Daoy (cell line): Measurements from ENCODE around the gene HLF. TPM values are rescaled to one million over a fixed set of nuclear protein-coding genes. Genes with fewer than 3 reads are reported as not detected.
A peak's percentile ranks its signal among the peaks of the same experiment; 100 is the strongest.

ENCODE experiments used
- DNase-seq: peaks from one replicate; pipeline ENCODE4 v3.0.0-alpha.2; 2015; ENCODE audit warnings: low read depth
- total RNA-seq: library from RNA; depleted of rRNA; stranded (reverse); fragments of >200 nt; shearing (Covaris generic); gene quantifications from 2 replicates; pipeline ENCODE4 v1.2.3, GENCODE V29; 2014

HLF gene
- total RNA-seq, 1 experiment from 2014 or later: 0.57 TPM

DNA sequence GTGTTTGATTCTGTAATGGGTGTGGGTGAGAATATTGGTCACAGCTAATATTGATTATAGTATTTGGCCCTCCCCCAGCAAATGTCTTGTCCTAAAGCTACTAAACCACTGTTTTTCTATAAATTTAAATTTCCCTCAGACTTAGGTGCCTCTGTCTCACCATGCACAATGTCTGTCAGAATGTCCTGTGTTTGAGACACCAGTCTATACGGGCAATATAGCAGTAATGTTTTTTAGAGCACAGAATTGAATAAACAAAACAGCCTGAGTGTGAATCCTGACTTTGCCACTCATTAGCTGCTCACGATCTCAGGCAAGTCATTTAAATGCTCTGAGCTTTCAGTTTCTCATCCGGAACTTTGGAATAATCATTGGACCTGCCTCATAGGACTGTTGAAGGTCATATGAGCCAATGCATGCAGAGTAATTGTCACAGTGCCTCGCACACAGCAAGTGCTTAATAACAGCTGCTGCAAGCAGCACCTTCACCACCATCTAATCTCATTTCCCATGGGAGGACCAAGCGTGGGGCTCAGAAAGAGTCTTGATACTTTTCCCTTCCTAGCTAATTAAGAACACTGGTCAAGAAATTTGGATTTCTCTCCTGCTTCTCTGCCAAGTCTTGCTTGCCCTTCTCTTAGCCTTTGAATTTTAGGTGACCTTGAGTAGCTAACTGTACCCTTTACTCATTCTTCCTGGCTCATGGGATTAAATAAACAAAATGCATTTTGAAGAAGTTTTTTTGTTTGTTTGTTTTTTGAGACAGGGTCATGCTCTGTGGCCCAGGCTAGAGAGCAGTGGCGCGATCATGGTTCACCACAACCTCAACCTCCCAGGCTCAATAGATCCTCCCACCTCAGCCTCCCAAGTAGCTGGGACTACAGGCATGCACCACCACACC, 9.8 kb downstream of the HLF start:
- DNase-seq: no peak

DNA sequence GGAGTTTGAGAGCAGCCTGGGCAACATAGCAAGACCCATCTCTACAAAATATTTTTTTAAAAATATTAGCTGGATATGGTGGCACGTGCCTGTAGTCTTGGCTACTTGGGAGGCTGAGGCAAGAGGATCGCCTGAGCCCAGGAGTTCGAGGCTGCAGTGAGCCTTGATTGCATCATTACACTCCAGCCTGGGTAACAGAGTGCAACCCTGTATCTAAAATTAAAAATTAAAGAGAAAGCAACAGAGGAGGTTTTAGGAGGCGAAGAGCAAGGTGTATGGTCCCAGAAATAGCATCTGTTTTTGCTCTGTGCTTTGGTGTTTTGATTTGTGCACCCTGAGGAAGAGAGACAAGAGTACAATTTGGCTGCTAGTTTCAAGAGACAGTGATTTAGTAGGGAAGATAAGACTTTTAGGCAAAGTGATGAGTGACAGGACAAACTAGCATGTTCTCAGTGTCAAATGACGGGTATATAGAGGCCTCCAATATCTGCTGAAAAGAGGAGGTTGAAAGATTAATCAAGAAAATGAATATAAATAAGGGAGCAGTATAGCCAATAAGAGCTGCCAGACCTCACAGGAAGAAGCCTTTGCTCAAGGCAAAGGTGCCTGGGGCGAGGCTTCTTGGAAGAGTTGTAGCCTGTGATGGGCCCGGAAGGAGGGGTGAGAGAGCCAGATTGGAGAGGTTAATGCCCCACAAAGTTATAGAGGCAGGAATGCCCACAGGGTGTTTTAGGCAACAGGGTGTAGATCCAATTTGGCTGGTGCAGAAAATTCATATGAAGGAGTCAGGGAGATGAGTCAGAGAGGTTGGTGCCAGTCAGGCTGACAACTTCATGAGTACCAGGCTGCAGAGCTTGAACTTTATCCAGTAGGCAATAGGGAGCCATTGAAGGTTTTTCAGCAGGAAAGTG, 11.4 kb downstream of the HLF start:
- peak; percentile 12 for DNase-seq

DNA sequence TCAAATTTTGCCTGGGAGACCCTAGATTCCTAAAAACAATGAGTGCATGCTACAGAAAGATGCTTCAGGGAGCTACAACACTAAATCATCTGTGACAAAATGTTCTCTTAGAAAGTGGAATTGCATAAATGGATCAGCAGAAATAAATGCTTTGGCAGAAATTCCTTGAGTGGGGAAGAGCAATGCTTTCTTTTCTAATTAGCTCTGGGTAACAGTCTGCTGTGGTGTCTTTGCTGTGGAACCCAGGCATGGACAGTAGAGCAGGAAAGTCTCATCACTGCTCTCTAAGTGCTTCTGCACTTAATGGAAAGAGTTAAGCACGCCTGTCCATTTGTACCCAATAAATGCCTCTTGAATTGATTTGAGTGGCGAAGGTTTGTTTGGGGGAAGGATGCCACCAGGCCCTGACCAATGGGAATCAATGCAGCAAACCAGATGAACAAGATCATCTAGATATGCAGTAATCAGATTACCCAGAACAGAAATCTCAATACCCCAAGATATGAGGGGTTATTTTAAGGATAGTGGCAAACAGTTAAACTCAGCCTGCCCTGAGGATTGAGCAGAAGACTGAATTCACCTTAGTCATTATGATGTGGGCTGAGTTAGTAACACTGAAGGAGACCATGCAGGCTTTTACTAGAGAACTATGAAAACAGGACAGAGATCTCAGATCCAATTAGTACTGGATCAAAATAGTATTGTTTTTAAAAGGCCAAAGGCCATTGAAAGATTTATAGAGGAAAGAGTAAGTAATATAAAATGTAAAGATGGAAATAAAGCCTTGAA, 13.6 kb downstream of the HLF start:
- DNase-seq: no peak

DNA sequence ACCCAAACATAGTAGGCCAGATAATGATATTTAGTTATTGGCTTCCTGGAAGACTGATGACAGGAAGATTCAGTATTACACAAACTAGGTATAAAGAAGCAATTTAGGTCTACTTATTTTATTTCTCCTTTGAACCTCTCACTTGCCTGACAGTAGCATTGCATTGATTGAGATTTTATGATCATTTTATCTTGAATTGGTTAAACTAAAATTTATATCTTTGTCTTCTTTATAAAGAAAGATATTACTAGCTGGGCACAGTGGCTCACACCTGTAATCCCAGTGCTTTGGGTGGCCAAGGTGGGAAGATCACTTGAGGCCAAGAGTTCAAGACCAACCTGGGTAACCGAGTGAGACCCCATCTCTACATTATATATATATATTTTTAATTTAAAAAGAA, 14.4 kb downstream of the HLF start:
- DNase-seq: no peak

DNA sequence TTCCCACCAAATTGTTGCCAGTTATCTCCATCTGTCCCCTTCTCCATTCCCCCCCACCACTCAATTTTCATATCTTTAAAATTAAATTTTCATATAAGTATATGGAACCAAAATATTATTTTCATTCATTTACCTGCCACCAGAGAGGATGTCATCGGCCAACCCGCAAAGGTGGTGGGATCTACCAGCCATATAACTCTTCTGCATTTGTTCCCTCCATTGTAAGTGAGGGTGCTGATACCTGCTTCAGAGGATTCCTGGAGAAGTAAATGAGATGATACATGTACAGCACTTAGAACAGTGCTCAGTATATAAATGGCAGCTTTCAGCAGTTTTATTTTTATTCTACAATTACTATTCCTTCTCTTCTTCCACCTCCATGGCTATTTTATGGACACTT, 15.0 kb downstream of the HLF start:
- no peak for DNase-seq

GRCh38 chr17:55280212-55280611, 15.5 kb downstream of the HLF start:
- DNase-seq: no peak

GRCh38 chr17:55281649-55282378, 17.1 kb downstream of the HLF start:
- no peak for DNase-seq

- DNase-seq: no peak
Measured at GRCh38 chr17:55282379-55282702, 17.6 kb downstream of the HLF start.

GRCh38 chr17:55282741-55283140, 18.0 kb downstream of the HLF start:
- no peak for DNase-seq

DNA sequence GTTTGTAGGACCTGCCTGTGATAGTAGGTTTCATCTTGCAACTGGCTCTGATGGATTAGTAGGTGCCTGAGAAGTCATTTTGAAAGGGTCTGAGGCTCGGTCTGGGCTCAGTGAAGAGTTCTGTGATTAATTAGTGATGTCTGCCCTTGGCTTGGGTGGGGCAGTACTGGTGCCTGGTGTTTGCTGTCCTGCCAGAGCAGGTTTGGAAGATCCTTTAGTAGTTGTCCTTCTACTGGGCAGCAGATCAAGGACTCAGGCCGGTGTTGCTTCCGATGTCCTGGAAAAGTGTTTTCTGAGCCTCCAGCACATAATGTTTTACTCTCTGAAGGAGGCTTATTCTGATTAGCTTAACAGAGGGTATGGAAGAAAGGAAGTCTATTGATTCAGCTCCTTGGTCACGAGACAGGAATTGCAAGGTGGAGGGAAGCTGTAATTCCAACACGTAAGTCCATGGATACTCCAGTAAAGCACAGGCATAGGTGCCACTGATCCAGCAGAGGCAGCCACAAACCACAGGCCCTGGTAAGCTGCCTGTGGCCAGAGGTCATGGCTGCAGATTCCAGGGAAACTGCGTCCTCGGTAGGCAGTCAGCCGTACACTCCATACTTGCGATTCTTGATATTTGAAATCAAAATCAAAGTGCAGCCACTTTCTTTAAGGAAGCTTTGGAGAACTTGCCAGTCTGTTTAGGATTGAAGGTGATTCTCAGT, 18.7 kb downstream of the HLF start:
- no peak for DNase-seq

DNA sequence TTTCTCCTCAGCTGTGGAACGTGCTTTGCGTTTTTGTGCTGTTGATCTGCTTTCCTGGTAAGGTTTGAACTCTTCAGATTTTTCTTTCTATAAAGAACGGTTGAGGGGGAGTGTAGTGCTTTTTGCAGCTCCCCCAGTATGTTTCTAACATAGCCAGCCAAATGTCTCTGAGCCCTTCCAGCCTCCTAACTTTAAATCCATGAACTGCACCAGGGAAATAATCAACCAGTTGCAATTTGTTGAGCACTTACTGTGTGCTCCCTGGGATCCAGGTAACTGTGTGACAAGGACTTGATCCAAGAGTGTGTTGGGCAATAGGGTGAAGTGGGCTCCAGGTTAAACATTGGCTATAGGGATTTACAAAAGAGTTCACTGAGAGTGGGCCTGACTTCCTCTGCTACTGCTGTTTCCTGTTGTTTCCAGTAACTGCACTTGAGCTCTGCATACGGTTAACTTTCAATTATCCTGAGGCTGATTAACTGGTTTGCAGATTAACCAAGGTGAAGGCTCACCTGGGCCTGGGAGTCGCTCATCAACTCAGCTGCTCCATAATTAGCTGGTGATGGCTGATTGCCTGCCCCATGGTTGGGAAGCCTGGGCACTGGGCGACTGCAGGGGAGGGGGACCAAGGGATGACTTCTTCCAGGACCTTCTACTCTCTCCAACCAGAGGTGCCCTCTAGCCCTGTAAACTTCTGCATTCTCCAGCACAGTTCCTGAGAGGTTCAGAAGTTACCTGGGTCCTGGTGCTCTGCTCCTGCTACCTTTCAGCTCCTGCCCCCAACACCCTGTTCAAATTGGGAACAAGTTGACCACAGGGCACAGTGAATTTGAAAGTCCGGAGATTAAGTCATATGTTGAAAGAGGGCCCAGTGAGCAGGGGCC, 19.5 kb downstream of the HLF start:
- DNase-seq: no peak

DNA sequence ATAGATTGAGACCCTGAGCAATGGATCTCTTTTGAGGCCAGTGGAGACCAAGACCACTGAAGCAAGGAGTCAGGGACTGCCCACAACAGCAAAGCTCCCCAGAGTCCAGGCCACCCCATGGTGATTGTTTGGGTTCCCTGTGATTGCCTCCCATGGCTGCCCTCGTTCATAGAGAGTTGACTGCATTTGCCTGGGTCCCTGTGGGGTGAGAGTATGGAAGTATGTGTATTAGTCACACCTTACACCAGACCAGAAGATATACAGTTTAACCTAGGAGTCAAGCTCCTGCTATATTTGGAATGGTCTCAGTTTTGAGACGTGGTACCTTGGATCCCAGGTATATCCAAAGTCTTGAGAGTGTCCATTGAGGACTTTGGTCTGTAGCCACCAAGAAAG, 20.2 kb downstream of the HLF start:
- DNase-seq: no peak

DNA sequence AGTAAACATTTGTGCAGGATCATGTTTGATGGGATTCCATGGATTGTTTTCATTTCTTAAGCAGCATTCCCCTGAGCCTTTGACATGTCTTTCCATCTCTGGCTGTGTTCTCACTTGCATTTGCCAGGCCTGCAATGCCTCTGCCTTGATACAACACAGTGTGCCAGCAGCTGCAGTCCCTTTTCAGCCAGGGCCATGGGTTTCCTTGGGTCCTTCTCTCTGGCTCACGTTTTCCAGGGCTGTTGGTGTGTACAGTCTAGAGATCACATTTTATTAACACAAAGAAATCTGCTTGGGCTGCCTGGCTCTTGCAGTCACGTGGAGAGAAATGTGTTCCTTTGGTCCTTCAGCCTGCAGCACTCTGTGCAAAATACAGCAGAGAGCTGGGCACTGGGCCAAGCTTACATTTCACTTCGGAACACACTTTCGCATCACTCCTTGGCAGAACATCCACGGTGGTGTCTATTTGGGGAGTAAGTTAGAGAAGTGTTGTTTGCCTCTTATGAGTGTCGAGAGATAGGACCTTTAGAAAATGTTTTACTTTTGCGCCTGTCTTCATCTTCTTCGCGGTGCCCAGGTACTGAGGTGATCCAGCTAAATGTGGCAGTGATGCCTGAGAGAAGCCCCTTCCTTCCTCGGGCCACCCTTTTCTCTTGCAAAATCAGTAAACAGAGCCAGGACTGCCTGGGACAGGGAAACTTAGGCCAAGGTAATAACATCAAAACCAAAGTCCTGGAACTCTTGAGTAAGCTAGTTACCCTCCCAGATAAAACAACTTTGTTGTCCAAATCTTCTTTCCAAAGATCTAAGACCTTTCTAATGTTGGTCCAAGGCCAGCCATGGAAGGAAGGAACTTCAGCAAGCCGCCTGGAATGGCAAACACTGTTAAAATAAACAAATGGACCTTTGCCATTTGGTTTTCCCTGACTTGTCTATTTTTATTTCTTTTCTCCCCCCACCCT, 20.9 kb downstream of the HLF start:
- no peak for DNase-seq

DNA sequence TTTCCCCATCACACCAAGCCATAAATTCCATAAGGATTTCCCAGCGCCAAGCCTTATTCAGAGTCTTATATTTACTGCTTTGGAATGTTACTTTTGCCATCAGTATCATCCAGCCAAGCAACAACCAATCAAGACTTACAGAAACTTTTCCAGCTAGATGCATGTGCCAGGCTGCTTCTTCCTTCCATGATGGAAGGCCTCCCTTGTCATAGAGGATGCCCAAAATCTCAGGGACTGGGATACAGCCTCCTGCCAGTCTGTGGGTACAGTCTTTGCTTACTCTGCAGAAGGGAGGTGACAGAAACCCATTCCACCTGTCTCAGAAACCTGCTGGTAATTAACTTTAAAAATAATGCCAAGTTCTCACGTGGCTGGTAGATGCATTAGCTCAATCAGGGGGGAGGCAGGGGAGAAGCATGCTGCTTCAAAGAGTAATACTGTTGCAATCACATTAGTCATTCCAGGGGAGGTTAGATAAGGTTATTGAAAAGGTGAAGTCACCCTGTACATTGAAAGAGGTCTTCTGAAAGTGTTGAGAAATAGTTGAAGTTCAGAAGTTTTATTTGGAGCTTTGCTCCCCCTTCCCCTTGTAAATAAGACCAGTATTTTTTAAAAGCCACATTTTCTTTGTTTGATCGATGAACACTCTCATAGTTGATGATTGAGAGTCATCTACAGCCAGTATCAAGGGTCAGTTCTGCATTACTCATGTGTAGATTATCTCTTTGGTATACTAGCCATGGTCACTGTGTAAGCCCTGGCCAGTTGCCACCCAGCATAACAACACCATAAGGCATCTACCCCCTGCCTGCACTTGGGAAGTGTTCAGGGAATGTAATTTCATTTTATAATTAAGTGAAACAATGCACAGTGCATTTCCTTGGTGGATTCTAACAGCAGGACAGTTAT, 22.2 kb downstream of the HLF start:
- peak; percentile 19 for DNase-seq

GRCh38 chr17:55288356-55289105, 23.8 kb downstream of the HLF start:
- no peak for DNase-seq

DNA sequence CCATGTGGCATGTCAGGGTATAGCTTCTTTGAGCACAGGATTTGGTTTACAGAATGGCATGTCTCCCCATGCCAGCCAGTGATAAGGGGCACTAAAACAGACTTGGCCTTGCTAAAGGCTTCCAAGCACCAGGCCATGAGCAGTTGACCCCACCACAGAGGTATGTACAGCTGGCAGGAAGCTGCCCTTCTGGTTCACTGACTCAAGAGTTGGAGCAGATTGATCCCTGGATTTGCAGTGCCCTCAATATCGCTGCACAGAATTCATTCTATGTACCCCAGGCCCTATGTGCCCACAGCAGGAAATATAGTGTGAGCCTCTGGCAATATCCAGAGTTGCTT, 24.3 kb downstream of the HLF start:
- no peak for DNase-seq

DNA sequence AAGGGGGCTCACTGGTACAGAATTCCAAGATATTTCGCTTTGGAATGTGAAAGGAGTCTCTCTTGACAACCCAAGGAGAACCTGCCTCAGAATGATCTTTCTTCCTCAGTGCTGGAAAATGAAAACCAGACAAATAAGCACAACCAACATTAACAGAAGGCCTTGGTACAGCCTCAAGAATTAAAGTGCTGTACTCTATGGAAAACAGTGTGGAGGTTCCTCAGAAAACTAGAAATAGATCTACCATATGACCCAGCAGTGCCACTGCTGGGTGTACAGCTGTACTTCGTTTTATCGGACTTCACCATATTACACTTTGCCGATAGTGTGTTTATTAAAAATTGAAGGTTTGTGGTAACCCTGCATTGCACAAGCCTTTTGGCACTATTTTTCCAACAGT, 25.2 kb downstream of the HLF start:
- DNase-seq: no peak
